HG03571 (cell line): ENCODE results near the gene HOPX.
"Not testable (repeated sequence)": the region's sequence is repeated elsewhere in the genome, so short reads cannot be mapped to it uniquely, and the experiment has no call there.

ENCODE experiments used
- ATAC-seq: cut with Tn5 transposase; IDR thresholded peaks from one replicate; pipeline ENCODE4 v1.9.1; 2021; ENCODE audit not compliant: unreplicated experiment

The HOPX gene, protein sequence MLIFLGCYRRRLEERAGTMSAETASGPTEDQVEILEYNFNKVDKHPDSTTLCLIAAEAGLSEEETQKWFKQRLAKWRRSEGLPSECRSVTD

DNA sequence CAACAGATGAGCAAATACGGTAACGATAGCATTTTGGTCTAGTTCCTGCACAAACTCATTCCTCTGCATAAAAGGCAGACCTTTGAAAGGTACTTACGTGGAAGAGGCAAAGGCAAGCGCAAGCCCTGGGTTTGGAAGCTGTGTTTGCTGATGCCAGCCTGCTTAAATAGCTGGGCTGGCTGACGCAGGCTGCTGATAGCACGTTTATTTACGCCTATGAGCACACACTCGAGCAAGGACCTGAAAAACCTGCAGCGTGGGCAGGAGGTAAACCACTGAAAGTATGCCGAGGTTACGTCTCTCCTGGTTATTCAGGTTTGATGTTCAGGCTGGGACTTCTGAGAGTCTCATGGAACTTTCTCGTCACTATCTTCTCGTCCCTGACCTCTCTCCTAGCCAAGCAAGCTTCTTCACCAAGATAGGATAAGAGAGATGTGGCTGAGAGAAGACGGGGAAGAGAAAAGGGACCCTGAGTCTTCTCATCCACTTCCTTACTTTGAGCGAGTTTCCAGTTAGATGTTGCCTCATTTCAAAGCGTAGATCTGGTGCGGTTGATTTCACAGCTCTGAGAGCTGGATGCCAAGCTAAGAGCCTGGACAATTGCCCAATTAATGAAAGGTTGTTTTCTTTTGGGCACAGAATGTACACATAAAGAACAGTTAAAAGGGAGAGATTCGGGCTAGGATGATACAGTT, at the start of gene HOPX:
HOPX (minus strand) TSS at position 139 of the 695 bp plus-strand sequence. CDS start 23,480 bp downstream, outside the sequence.
- no peak for ATAC-seq

DNA sequence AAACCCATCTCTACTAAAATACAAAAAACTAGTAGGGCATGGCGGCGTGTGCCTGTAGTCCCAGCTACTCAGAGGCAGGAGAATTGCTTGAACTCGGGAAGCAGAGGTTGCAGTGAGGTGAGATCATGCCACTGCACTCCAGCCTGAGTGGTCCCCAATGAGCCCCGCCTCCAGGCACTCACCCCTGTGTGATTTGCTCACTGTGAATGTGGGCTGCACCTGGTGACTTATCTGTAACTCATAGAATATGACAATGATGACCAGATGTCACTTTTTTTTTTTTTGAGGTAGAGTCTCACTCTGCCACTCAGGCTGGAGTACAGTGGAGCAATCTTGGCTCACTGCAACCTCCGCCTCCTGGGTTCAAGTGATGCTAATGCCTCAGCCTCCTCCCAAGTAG, 49.0 kb upstream of the HOPX start:
- no peak for ATAC-seq

DNA sequence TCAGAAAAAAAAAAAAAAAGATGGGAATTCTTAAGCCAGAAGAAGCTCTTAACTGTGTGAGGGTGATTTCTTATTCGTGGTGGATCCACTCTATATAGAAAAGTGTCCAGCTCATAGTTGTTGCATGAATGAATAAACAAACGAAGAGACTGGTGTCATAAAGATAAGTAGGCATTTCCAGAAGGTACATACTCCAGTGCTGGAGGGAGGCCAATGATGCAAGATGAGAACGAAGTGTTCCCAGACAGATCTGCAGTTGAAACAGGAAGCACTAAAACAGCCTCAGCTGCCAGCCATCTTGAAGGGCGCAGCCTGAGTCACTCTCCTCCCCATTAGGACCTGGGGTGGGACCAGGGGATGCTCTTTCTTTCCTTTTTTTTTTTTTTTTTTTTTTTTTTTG, 47.4 kb upstream of the HOPX start:
- no peak for ATAC-seq

- no peak for ATAC-seq
Measured at GRCh38 chr4:56727150-56727549, 46.1 kb upstream of the HOPX start.

- not testable (repeated sequence) for ATAC-seq
Measured at GRCh38 chr4:56726593-56726992, 45.5 kb upstream of the HOPX start.

GRCh38 chr4:56723659-56724230, 42.6 kb upstream of the HOPX start:
- ATAC-seq: no peak

DNA sequence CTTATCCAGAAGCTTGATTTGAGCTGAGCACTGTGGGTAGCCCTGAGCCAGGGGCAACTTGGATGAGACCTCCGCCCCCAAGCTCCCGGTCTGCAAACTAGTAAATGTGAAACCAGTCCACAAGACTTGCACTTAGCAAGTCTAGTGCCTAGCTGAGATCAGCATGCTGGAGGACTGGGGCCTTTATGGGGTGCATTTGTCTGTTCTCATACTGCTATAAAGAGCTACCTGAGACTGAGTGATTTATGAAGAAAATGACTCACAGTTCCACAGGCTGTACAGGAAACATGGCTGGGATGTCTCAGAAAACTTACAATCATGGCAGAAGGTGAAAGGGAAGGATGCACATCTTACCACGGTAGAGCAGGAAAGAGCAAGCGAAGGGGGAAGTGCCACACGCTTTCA, 42.1 kb upstream of the HOPX start:
- ATAC-seq: no peak

DNA sequence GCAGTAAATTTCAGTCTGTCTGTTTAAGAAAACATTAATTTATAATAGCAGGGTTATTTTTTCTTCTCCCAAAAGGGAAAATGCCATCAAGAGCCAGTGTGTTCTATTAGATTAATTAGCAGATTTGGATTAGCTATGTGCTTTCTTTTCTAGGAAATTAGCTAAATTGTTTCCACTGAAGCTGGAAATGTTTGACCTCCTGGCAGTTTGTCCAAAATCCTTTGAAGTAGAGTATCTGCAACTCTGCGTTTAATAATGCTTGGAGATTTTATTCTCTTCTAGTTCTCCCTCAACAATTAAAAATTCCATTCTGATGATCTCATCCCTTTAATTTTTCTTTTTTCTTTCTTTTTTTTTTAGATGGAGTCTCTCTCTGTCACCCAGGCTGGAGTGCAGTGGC, 27.1 kb upstream of the HOPX start:
- no peak for ATAC-seq

- no peak for ATAC-seq
Measured at GRCh38 chr4:56705966-56706365, 24.9 kb upstream of the HOPX start.

- no peak for ATAC-seq
Measured at GRCh38 chr4:56705334-56705733, 24.2 kb upstream of the HOPX start.

DNA sequence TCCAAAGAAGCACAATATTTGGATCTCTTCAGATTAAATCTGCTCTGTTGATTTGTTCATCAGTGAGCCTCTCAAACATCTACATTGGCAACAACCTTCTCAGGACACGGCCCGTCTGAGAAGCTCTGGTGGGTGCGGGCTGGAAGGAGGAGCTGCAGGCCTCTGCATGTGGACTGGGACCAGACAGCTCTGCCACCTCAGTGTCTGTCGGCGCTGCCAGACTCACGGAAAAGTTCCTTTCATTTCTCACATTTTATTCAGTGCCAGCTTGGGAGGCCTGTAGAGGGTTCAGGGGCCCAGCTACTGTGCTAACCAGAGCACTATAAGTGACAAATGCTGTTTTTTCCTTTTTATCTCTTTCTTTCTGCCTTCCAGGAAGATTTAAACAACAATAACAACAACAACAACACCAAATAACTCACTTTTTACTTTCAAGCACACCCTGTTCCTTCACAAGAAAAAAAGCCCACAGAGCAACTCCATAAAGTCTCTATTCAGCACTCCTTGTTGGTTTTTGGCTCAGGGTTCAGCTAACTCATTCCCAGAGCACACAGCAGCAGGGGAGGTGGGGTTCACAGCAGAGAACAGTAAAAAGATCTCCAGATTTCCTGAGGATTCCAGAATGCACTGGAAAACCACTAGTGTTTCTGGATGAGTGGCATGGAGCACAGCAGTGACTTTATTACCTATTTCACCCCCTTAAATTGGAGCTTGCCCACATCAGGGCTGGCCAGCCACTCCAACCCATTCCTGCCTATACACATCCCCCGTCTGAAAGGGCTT, 23.2 kb upstream of the HOPX start:
- no peak for ATAC-seq

- no peak for ATAC-seq
Measured at GRCh38 chr4:56703378-56703777, 22.3 kb upstream of the HOPX start.

DNA sequence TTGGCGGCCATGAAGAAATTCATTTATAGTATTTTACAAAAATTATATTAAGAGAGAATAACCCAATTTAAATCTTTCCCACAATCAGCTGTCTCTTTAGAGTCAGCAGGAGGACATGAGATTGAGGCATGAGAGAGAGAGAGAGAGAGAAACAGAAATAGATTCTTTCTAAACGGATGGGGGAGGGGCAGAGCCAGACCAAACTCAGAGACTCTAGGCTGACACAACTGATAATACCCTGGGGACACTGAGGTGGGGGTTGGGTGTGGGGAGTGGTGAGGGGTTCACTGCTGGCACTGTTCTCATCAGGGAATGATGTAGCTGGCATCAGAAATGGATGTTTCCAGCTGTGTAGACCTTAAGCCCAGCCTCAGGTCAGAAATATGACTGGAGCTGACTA, 20.5 kb upstream of the HOPX start:
- ATAC-seq: no peak

GRCh38 chr4:56701161-56701480, 20.0 kb upstream of the HOPX start:
- no peak for ATAC-seq

DNA sequence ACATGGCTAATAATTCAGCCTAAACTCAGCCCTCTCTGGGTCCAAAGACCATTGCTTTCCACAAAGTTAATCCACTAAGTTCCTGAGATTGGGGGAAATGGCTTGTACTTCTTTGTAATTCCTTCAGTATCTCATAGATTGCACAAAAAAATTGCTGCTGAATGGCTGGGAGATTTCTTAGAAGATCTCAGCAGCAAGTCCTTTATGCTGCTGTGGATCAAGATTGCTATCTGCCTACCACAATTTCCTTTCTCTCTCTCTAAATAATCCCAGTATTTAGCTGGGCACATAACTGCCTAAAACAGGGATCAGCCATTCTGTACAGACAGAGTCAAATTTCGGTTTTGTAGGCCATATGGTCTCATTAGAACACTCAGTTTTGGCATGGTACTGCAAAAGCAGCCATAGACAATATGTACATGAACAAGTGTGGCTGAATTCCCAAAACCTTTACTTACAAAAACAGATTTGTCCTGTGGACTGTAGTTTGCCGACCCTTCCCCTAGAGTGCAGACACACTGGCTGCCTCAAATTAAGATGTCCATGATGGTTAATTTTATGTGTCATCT, 18.5 kb upstream of the HOPX start:
- no peak for ATAC-seq

DNA sequence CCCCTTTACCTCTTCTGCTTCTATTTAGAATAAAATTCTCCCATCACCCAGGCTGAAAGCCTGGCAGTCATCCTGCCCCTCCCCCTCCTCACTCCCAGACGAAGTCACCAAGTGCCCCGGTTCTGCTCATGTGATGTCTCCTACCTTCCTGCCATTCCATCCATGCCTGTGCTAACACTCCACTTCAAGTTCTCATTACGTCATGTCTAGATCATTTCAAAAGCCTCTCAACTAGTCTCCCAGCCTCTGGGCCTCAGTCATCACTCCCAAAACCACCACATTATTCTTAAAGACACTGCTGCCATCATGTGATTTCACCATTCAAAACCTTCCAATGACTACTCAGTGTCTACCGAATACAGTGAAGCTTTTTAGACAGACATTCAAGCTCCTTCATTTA, 17.2 kb upstream of the HOPX start:
- ATAC-seq: no peak

- ATAC-seq: no peak
Measured at GRCh38 chr4:56696056-56696455, 15.0 kb upstream of the HOPX start.

DNA sequence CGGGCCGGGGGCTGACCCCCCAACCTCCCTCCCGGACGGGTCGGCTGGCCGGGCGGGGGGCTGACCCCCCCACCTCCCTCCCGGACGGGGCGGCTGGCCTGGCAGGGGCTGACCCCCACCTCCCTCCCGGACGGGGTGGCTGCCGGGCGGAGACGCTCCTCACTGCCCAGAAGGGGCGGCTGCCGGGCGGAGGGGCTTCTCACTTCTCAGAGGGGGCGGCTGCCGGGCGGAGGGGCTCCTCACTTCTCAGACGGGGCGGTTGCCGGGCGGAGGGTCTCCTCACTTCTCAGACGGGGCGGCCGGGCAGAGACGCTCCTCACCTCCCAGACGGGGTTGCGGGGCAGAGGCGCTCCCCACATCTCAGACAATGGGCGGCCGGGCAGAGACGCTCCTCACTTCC, 12.4 kb upstream of the HOPX start:
- not testable (repeated sequence) for ATAC-seq

DNA sequence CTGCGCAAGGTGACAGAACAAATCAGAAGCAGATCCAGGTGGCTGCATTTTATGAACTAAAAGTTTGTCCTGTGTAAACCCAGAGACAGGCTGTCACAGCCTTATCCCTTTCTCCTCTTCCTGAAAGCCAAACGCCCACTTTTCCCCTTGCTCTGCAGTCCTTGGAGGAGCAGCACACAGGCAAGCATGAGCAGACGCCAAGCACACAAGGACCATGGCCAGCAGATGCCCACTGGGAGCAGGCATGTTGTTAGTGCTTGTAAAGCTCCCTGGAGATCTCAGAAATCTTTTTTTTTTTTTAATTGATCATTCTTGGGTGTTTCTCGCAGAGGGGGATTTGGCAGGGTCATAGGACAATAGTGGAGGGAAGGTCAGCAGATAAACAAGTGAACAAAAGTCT, 11.5 kb upstream of the HOPX start:
- ATAC-seq: no peak

GRCh38 chr4:56691425-56691824, 10.3 kb upstream of the HOPX start:
- no peak for ATAC-seq

DNA sequence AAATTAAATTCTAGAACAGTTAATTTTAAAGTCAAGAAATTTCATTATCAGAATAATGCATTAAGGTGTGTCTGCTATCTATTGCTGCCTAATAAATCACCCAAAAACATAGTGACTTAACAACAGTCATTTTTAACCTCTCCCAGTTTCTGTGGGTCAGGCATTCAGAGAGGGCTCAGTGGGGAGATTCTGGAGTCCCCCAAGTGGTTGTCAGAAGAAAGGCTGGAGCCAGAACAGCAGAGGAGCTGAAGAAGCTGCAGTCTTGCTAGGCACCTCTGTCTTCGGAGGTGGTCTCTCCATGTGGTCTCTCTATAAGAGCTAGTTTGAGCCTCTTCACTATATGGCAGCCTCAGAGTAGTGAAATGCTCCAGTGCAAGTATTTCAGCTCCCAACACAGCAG, 9.3 kb upstream of the HOPX start:
- ATAC-seq: no peak
